RWPE2 (cell line): ENCODE data around the gene SLC7A7.
"Not testable (repeated sequence)": the region's sequence is repeated elsewhere in the genome, so short reads cannot be mapped to it uniquely, and the experiment has no call there.

ENCODE experiments used
- ATAC-seq: fragments of 200-7000 bp; cut with Tn5 transposase; 3 replicates; pipeline ENCODE4 v1.9.1; 2021; ENCODE audit warnings: low read depth
- DNase-seq: peaks from one replicate; pipeline ENCODE4 v3.0.0-alpha.2; 2020; ENCODE audit warnings: low spot score
- H3K27ac ChIP-seq: fragments of 450-650 bp; 2 replicates; pipeline ENCODE4 v1.5.1; 2017; ENCODE audit warnings: mild to moderate bottlenecking; ENCODE audit not compliant: poor library complexity, severe bottlenecking
- H3K27me3 ChIP-seq: fragments of 250-450 bp; sonication (Bioruptor Pico); 2 replicates; pipeline ENCODE4 v1.5.1; 2021; ENCODE audit warnings: mild to moderate bottlenecking, moderate library complexity; ENCODE audit not compliant: insufficient read depth, poor library complexity, severe bottlenecking
- H3K36me3 ChIP-seq: fragments of 250-450 bp; sonication (Bioruptor Pico); 2 replicates; pipeline ENCODE4 v1.5.1; 2020; ENCODE audit warnings: low read depth, mild to moderate bottlenecking, moderate library complexity
- H3K4me1 ChIP-seq: fragments of 250-450 bp; sonication (Bioruptor Pico); 2 replicates; pipeline ENCODE4 v1.5.1; 2021; ENCODE audit warnings: mild to moderate bottlenecking, moderate library complexity; ENCODE audit not compliant: insufficient read depth, poor library complexity, severe bottlenecking
- H3K4me3 ChIP-seq: fragments of 250-450 bp; sonication (Bioruptor Pico); 2 replicates; pipeline ENCODE4 v1.5.1; 2021; ENCODE audit warnings: mild to moderate bottlenecking, moderate library complexity; ENCODE audit not compliant: severe bottlenecking
- H3K9me3 ChIP-seq: fragments of 250-450 bp; sonication (Bioruptor Pico); 2 replicates; pipeline ENCODE4 v1.5.1; 2021; ENCODE audit warnings: mild to moderate bottlenecking, moderate library complexity; ENCODE audit not compliant: severe bottlenecking
- TF ChIP-seq, protein P1 (sequence below): fragments of 450-650 bp; IDR thresholded peaks from one replicate; pipeline ENCODE4 v1.5.1; 2017; ENCODE audit warnings: mild to moderate bottlenecking, moderate library complexity; ENCODE audit not compliant: poor library complexity, severe bottlenecking

SLC7A7 gene

DNA sequence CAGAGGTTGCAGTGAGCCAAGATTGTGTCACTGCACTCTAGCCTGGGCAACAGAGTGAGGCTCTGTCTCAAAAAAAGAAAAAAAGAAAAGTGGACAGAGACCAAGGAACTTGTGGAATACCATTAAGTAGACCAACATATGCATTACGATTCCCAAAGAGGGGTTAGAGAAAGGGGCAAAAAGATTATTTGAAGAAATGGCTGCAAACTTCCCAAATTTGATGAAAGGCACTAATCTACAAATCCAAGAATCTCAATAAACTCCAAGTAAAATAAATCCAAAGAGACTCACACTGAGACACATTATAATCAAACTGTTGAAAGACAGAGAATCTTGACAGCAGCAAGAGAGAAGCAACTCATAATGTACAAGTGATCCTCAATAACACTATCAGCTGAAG lies 53.5 kb downstream of the SLC7A7 start:
- Histone ChIP-seq H3K9me3 (no peaks in the 10 kb centered on the region), H3K4me3 (no peak overlapping the region), H3K27me3 (no peaks in the 10 kb centered on the region), H3K27ac (no peak overlapping the region), H3K4me1 (peaks cover 4% of the 10 kb centered on the region), H3K36me3 (no peaks in the 10 kb centered on the region)
- TF ChIP-seq, protein P1, sequence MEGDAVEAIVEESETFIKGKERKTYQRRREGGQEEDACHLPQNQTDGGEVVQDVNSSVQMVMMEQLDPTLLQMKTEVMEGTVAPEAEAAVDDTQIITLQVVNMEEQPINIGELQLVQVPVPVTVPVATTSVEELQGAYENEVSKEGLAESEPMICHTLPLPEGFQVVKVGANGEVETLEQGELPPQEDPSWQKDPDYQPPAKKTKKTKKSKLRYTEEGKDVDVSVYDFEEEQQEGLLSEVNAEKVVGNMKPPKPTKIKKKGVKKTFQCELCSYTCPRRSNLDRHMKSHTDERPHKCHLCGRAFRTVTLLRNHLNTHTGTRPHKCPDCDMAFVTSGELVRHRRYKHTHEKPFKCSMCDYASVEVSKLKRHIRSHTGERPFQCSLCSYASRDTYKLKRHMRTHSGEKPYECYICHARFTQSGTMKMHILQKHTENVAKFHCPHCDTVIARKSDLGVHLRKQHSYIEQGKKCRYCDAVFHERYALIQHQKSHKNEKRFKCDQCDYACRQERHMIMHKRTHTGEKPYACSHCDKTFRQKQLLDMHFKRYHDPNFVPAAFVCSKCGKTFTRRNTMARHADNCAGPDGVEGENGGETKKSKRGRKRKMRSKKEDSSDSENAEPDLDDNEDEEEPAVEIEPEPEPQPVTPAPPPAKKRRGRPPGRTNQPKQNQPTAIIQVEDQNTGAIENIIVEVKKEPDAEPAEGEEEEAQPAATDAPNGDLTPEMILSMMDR: no peak
- no peak for DNase-seq
- ATAC-seq: no peak

DNA sequence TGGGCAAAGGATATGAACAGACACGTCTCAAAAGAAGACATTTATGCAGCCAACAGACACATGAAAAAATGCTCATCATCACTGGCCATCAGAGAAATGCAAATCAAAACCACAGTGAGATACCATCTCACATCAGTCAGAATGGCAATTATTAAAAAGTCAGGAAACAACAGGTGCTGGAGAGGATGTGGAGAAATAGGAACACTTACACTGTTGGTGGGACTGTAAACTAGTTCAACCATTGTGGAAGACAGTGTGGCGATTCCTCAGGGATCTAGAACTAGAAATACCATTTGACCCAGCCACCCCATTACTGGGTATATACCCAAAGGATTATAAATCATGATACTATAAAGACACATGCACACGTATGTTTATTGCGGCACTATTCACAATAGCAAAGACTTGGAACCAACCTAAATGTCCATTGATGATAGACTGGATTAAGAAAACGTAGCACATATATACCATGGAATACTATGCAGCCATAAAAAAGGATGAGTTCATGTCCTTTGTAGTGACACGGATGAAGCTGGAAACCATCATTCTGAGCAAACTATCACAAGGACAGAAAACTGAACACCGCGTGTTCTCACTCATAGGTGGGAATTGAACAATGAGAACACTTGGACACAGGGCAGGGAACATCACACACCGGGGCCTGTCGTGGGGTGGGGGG lies 57.1 kb downstream of the SLC7A7 start:
- not testable (repeated sequence) for DNase-seq, H3K4me1 ChIP-seq, H3K9me3 ChIP-seq, ATAC-seq, H3K36me3 ChIP-seq, H3K4me3 ChIP-seq, H3K27me3 ChIP-seq, H3K27ac ChIP-seq

DNA sequence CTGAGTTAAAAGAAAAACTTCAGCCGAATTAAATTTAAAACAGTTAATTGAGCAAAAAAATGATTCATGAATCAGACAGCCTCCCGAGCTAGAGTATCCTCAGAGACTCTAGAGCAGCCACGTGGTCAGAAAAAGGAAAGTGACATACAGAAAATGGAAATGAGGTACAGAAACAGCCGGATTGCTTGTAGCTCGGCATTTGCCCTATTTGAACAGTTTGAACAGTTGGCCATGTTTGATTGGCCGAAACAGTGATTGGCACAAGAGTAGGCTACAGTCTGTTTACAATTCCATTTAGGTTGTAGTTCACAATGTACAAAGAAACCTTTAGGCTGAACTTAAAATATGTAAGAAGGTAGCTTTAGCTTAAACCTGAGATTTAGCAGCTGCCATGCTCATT lies 61.6 kb downstream of the SLC7A7 start:
- Histone ChIP-seq H3K27me3 (no peaks in the 10 kb centered on the region), H3K4me1 (no peaks in the 10 kb centered on the region), H3K27ac (no peak overlapping the region), H3K36me3 (no peaks in the 10 kb centered on the region), H3K9me3 (no peaks in the 10 kb centered on the region), H3K4me3 (no peak overlapping the region)
- no peak for DNase-seq
- TF ChIP-seq, protein P1: no peak
- no peak for ATAC-seq

DNA sequence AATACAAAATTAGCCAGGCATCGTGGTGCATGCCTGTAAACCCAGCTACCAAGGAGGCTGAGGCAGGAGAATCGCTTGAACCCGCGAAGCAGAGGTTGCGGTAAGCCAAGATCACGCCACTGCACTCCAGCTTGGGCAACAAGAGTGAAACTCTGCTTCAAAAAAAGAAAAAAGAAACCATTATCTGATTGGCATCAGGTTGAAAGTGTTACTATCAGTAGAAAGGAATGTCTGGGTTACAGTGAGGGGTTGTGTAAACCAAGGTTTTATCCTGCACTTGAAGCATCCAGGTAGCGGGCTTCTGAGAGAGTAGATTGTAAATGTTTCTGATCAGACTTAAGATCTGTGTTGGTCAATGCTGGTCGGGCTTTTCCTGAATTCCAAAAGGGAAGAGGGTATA lies 62.8 kb downstream of the SLC7A7 start:
- Histone ChIP-seq H3K4me3 (no peak overlapping the region), H3K36me3 (no peaks in the 10 kb centered on the region), H3K27ac (no peak overlapping the region), H3K4me1 (no peaks in the 10 kb centered on the region), H3K9me3 (no peaks in the 10 kb centered on the region), H3K27me3 (no peaks in the 10 kb centered on the region)
- TF ChIP-seq, protein P1: no peak
- no peak for ATAC-seq
- DNase-seq: no peak

DNA sequence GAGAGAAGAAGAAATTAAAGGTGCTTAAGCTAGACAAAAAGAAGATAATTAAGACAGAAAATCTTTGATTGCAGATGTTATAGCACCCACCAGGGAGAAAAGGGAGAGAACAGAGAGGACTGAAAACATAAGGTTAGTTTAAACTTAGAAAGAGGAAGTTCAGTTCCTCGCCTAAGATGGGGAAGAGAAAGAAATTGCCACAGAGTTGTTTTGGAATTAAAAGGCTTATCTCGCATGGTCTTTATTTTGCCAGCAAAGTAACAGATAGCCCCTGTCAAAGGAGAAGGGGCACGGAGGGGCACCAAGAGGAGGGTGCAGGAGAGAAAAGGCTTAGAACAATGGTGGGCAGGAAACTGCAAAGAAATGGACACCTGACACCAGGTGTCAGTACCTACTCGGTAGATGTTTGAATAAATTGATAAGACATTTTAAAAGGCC lies 66.6 kb downstream of the SLC7A7 start:
- H3K27ac ChIP-seq: no peak overlapping the region
- H3K27me3 ChIP-seq: no peaks in the 10 kb centered on the region
- no peaks in the 10 kb centered on the region for H3K4me1 ChIP-seq
- H3K36me3 ChIP-seq: no peaks in the 10 kb centered on the region
- peak; percentile 36; the same call in 1 of the 3 replicates for ATAC-seq
- no peaks in the 10 kb centered on the region for H3K9me3 ChIP-seq
- TF ChIP-seq, protein P1: peak; percentile 38
- no peak for DNase-seq
- no peak overlapping the region for H3K4me3 ChIP-seq
